ENCODE data around the gene HTR4.

HTR4 gene

GRCh38 chr5:148663509-148663908 lies 9.2 kb upstream of the HTR4 start:
- DNase-seq, result no peak

DNA sequence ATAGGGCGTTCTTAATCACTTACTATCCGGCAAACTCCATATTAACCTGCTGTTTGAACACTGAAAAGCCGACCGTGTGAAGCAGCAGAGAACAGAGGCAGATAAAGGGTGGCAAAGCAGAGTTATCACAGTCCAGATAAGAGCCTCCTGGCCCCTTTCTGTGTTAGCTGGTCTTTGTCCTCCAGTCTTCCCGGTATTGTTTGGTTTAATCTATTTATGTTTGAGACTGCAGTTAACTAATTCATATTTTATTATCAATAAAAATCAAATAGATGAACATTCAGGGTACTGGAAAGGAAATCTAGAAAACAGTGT lies 6.0 kb upstream of the HTR4 start:
- no peak for DNase-seq

GRCh38 chr5:148659641-148660345 lies 5.5 kb upstream of the HTR4 start:
- no peak for DNase-seq

- DNase-seq, result no peak
Measured at GRCh38 chr5:148653291-148653835, 964 bp downstream of the HTR4 start.

DNA sequence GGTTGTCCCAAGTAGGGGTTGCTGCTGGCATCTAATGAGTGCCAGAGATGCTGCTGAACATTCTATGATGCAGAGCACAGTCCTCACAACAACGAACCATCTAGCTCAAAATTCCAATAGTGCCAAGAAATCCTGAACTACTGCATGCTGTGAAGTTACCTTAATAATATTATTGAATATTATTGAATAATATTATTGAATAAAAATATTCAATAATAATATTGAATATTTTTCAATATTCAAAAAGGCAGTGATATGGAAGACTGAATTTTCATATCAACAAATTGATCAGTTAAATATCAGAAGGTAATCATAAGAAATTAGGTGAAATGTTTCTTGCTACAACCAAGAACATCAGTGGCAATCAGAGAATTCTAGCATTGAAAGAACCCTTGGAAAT lies 2.8 kb downstream of the HTR4 start:
- DNase-seq, result no peak

- no peak for DNase-seq
Measured at GRCh38 chr5:148645527-148645926, 8.8 kb downstream of the HTR4 start.

GRCh38 chr5:148641735-148642134 lies 12.6 kb downstream of the HTR4 start:
- DNase-seq, result no peak

GRCh38 chr5:148640471-148640870 lies 13.9 kb downstream of the HTR4 start:
- no peak for DNase-seq

DNA sequence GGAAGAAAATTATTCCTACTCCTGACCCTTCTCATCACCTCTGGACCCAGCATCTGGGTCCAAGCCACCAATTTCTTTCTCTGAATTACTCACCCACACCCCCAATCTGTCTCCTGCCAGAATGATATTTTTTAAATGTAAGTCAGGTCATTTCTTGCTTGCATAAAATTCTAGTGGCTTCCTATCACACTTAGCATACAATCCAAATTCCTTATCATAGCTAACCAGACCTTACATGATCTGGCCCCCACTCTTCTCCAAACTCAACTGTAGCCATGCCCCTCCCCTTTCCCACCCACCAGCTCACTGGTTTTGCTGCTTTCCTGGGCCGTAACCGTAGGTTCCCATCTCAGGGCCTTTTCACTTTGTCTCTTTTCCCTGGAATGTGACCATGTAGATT lies 15.2 kb downstream of the HTR4 start:
- no peak for DNase-seq

- no peak for DNase-seq
Measured at GRCh38 chr5:148636353-148636752, 18.0 kb downstream of the HTR4 start.

- no peak for DNase-seq
Measured at GRCh38 chr5:148635321-148636083, 18.8 kb downstream of the HTR4 start.

GRCh38 chr5:148633067-148633377 lies 21.3 kb downstream of the HTR4 start:
- no peak for DNase-seq

GRCh38 chr5:148632255-148633066 lies 21.9 kb downstream of the HTR4 start:
- DNase-seq, result no peak

DNA sequence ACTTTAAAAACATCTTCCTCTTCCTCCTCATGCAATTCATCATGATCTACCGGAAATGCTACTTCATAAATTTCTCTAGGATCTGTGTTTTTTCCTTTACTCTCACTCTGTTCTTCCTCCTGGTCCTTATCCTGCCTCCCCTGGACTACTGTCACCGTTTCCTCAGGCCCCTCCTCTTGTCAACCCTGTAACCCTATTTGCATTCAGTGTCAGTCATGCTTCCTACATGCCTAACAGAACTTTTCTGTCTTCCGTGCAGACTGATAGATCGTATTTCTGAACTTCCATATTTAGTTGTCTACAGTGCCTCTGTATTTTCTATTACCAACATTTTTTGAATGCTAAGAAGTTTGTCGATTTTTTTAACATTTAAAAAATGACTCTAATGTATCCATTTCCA lies 27.3 kb downstream of the HTR4 start:
- DNase-seq, result no peak

DNA sequence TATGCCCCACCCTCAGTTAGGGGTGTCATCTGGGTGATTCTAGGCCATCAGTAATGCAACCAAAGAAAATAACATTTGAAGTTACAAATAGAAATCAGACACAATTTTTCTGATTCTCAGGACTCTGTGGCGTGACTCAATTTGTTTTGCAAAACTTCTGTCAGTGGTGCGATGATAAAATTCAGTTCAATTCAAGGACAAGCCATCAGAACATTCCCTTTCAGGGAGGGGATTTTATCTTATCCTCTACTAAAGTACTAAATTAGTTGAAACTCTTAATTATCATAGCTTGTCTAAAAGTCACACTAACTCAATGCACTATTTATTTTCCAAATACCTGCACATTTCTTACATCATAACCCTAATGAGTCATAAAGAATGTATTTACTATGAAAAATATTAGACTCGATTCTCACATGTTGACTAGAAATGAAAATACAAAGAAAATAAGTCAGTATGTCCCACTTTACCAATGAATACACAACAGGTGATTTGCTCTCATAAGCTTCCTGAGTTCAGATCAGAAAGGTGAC lies 28.2 kb downstream of the HTR4 start:
- DNase-seq, result no peak

GRCh38 chr5:148625250-148625649 lies 29.1 kb downstream of the HTR4 start:
- DNase-seq, result no peak

GRCh38 chr5:148623741-148624140 lies 30.6 kb downstream of the HTR4 start:
- DNase-seq, result no peak

GRCh38 chr5:148623101-148623500 lies 31.2 kb downstream of the HTR4 start:
- DNase-seq, result no peak

DNA sequence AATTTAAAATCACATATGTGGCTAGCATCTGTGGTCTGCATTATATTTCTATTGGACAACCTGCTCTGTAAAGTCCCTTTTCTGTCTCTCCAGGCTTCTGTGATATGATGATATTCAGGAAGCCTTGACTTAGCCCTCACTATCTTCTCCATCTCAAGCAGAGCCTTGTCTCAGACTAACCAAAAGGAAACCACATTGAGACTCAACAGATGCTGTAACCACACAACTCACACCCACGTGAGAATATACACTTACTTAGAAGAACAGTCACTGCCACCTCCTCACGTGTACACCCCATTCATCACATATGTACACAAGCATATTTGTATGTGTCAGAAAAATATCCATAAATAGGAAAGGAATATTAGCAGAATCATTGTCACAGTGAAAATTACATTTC lies 33.6 kb downstream of the HTR4 start:
- DNase-seq, result no peak

GRCh38 chr5:148620091-148620490 lies 34.2 kb downstream of the HTR4 start:
- DNase-seq, result no peak

- DNase-seq, result no peak
Measured at GRCh38 chr5:148619484-148619883, 34.8 kb downstream of the HTR4 start.

DNA sequence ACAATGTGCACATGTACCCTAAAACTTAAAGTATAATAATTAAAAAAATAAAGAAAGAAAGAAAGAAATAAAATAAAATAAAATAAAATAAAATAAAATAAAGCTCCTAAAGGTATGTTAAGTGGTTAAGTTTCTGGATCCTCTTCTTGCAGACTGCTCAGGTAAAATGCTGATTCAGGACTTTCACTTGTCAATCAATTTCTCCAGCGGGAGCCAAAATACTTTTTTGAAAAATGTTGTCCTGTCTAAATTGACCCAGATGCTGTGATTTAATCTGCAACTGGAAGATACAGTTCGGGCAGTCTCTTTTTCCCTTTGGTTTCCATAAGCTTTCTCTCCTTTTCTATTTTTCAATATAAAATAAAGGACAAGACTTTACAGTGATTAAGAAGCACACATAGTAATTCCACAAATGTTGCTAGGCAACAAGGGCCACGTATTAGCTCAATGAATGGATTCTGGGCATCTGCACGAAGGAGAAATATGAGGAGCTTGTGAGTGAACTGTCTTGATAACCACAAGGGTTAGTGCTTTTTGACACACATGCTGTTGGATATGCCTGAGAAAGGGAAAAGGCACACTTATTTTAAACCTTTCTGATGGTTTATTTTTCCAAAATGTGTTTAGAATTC lies 38.6 kb downstream of the HTR4 start:
- DNase-seq, result no peak

DNA sequence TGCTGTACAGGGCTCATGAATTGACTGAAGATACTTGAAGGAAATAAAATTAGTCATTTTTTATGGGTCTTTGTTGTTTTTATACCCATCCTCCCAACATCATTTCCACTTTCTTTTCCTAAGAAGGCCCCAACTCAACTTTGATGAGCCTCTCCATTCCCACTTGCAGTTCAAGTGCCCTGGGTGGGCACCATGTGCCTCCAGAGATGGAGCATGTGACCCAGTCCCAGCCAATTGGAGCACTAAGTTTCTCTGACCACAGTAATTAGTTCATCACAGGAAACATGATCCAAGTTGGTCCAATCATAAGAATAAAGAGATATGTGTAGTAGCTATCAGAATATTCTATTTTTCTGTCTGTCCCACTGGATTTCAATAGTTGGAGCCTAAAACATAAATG lies 46.9 kb downstream of the HTR4 start:
- DNase-seq, result no peak

Data from SHP77 (cell line).